GM12878 (cell line): ENCODE measurements around the gene KNTC1. TPM values are rescaled to one million over a fixed set of nuclear protein-coding genes. Genes with fewer than 3 reads are reported as not detected.

ENCODE experiments used
- ATAC-seq: fragments of 200-7000 bp; cut with Tn5 transposase; 3 replicates; pipeline ENCODE4 v1.9.1; 2020; ENCODE audit warnings: mild to moderate bottlenecking, moderate library complexity
- BruUV-seq: library from RNA; stranded (reverse); fragments of 400-500 nt; replicated peaks from 2 replicates; lab custom pipeline; 2021; lab: Mats Ljungman, UMichigan
- CTCF ChIA-PET: fragments of 300-600 bp; sonication (Branson Sonifier 250); formaldehyde crosslinking; extraction: SDS; loops from one replicate; lab custom pipeline; 2021; ENCODE audit warnings: inconsistent platforms; lab: Yijun Ruan, JAX
- POLR2A ChIA-PET: fragments of 350-600 bp; formaldehyde crosslinking; extraction: SDS; loops from one replicate; lab custom pipeline; 2021; ENCODE audit warnings: inconsistent platforms; lab: Charles Lee
- RAD21 ChIA-PET: fragments of 300-600 bp; sonication (Branson Sonifier 250); formaldehyde crosslinking; loops from one replicate; lab custom pipeline; 2023; ENCODE audit warnings: antibody characterized with exemption; ENCODE audit not compliant: unreplicated experiment; lab: Charles Lee
- SMC1A ChIA-PET: fragments of 300-600 bp; sonication (Branson Sonifier 250); formaldehyde crosslinking; loops from one replicate; lab custom pipeline; 2023; ENCODE audit not compliant: unreplicated experiment, uncharacterized antibody; lab: Charles Lee
- DNase-seq: peaks from one replicate; pipeline ENCODE4 v3.0.0-alpha.2; 2011; ENCODE audit warnings: low read depth, low spot score
- FAIRE-seq: peaks from 3 replicates; lab custom pipeline; 2011; peaks lifted over from hg19 to GRCh38; lab: Jason Lieb, UNC
- H2AFZ ChIP-seq: 2 replicates; pipeline ENCODE4 v1.6.0; 2011; ENCODE audit warnings: low read depth, low read length, control low read depth; ENCODE audit not compliant: control insufficient read depth
- H3K27ac ChIP-seq: 2 replicates; pipeline ENCODE4 v1.5.1; 2011; ENCODE audit warnings: control low read depth; ENCODE audit not compliant: control insufficient read depth, insufficient read depth
- H3K27me3 ChIP-seq, 2 experiments: replicated peaks in 1 of 2; 2 replicates each; pipeline versions ENCODE4 v1.6.0 to v1.6.1; 2011; ENCODE audit warnings: low read length in 1 of 2; ENCODE audit not compliant: control insufficient read depth in 2 of 2, insufficient read depth in 2 of 2
- H3K36me3 ChIP-seq, 2 experiments: 2 replicates each; pipeline ENCODE4 v1.5.1; 2011; ENCODE audit warnings: low read length in 1 of 2; ENCODE audit not compliant: control insufficient read depth in 2 of 2, insufficient read depth in 2 of 2
- H3K4me1 ChIP-seq: 2 replicates; pipeline ENCODE4 v1.6.1; 2011; ENCODE audit warnings: mild to moderate bottlenecking, low read length, moderate library complexity, mixed read lengths; ENCODE audit not compliant: control insufficient read depth, insufficient read depth
- H3K4me2 ChIP-seq: 2 replicates; pipeline ENCODE4 v1.6.0; 2011; ENCODE audit warnings: control low read depth; ENCODE audit not compliant: control insufficient read depth, insufficient read depth
- H3K4me3 ChIP-seq: fragments of 200-600 bp; sonication (generic); 2 replicates; pipeline ENCODE4 v1.5.1; 2016
- H3K79me2 ChIP-seq: 2 replicates; pipeline ENCODE4 v1.6.0; 2011; ENCODE audit warnings: low read length; ENCODE audit not compliant: control insufficient read depth, insufficient read depth
- H3K9ac ChIP-seq: 2 replicates; pipeline ENCODE4 v1.8.0; 2011; ENCODE audit warnings: low read length, control low read depth, mixed read lengths; ENCODE audit not compliant: control insufficient read depth, insufficient read depth
- H3K9me3 ChIP-seq: replicated peaks from 3 replicates; pipeline ENCODE4 v1.5.1; 2011; ENCODE audit warnings: mild to moderate bottlenecking, low read length; ENCODE audit not compliant: control insufficient read depth, insufficient read depth
- H4K20me1 ChIP-seq: 2 replicates; pipeline ENCODE4 v1.6.0; 2011; ENCODE audit not compliant: control insufficient read depth, insufficient read depth
- BMI1 ChIP-seq: fragments of 450-650 bp; IDR thresholded peaks from 2 replicates; pipeline ENCODE4 v1.6.1; 2016; ENCODE audit warnings: mild to moderate bottlenecking, moderate library complexity, borderline replicate concordance
- CBFB ChIP-seq: IDR thresholded peaks from 2 replicates; pipeline ENCODE4 v1.6.1; 2016; ENCODE audit warnings: antibody characterized with exemption, low read depth
- FOXM1 ChIP-seq: IDR thresholded peaks from 2 replicates; pipeline ENCODE4 v1.6.1; 2012; ENCODE audit warnings: low read depth, mild to moderate bottlenecking, inconsistent platforms, low read length, moderate library complexity
- GABPA ChIP-seq: IDR thresholded peaks from 2 replicates; pipeline ENCODE4 v1.6.1; 2014; ENCODE audit warnings: antibody characterized with exemption, low read depth, mild to moderate bottlenecking, inconsistent platforms
- NFXL1 ChIP-seq: fragments of 450-650 bp; IDR thresholded peaks from 2 replicates; pipeline ENCODE4 v1.6.1; 2017; ENCODE audit warnings: antibody characterized with exemption, mild to moderate bottlenecking, borderline replicate concordance
- POLR2AphosphoS5 ChIP-seq: IDR thresholded peaks from 2 replicates; pipeline ENCODE4 v1.6.1; 2011; ENCODE audit warnings: mild to moderate bottlenecking, low read length, inconsistent platforms
- RAD21 ChIP-seq: IDR thresholded peaks from 2 replicates; pipeline ENCODE4 v1.6.1; 2011; ENCODE audit warnings: mild to moderate bottlenecking, low read depth, low read length, moderate library complexity; ENCODE audit not compliant: insufficient read depth
- RB1 ChIP-seq: fragments of 450-650 bp; formaldehyde crosslinking; IDR thresholded peaks from 2 replicates; pipeline ENCODE4 v1.6.1; 2017; ENCODE audit warnings: mild to moderate bottlenecking, borderline replicate concordance
- WGBS: methylation state at CpG from one replicate; pipeline ENCODE4 v1.1.6; 2016; ENCODE audit warnings: low lambda C conversion rate; ENCODE audit not compliant: insufficient replicate concordance, insufficient coverage; ENCODE audit errors: missing lambda C conversion rate; 5-methylcytosine and 5-hydroxymethylcytosine counted together
- in situ Hi-C: fragments of 300-500 bp; cut with MboI; formaldehyde crosslinking; loops from 9 replicates; pipeline ENCODE4 v1.14.3; 2018; ENCODE audit warnings: mixed read lengths
- intact Hi-C: fragments of 100-400 bp; cut with micrococcal nuclease; formaldehyde crosslinking; loops from one replicate; pipeline ENCODE4 v1.14.2; 2022; ENCODE audit not compliant: unreplicated experiment
- polyA plus RNA-seq, 11 experiments: library from polyadenylated mRNA; depleted of rRNA in 4 of 11; unstranded in 6 of 11; stranded (reverse) in 5 of 11; fragments of >200 nt; fragmentation: Nextera tagmentation in 4 of 11; fragmentation: Illumina TruSeq in 1 of 11; extraction: Ambion mirVana in 4 of 11; extraction: Trizol in 1 of 11; gene quantifications; 1 replicate in 1 of 11; 2 replicates in 10 of 11; pipeline versions ENCODE4 v1.2.1 to v1.2.3, GENCODE V29; 2011 to 2016; ENCODE audit warnings: inconsistent platforms in 2 of 11, missing spikeins in 2 of 11, low read depth in 1 of 11
- total RNA-seq, 4 experiments: library from RNA; depleted of rRNA in 3 of 4; stranded (reverse); fragments of >200 nt in 3 of 4; fragmentation: Illumina TruSeq in 1 of 4; extraction: Trizol in 1 of 4; gene quantifications; 2 replicates each; pipeline versions ENCODE4 v1.2.1 to v1.2.3, GENCODE V29; 2013 to 2021
- TF ChIP-seq, protein P1 (sequence below): fragments of 450-650 bp; IDR thresholded peaks from 2 replicates; pipeline ENCODE4 v1.6.1; 2018; ENCODE audit warnings: mild to moderate bottlenecking, low read depth, moderate library complexity; ENCODE audit not compliant: partially characterized antibody
- TF ChIP-seq, protein P2 (sequence below): fragments of 450-650 bp; IDR thresholded peaks from 2 replicates; pipeline ENCODE4 v1.6.1; 2016; ENCODE audit warnings: mild to moderate bottlenecking

Gene KNTC1
- total and polyA plus RNA-seq, 10 of the 15 experiments (the other 5 are each of a cell fraction or from before 2014, with no cell fraction given): 37.2 to 118 (median 76.3) TPM

DNA sequence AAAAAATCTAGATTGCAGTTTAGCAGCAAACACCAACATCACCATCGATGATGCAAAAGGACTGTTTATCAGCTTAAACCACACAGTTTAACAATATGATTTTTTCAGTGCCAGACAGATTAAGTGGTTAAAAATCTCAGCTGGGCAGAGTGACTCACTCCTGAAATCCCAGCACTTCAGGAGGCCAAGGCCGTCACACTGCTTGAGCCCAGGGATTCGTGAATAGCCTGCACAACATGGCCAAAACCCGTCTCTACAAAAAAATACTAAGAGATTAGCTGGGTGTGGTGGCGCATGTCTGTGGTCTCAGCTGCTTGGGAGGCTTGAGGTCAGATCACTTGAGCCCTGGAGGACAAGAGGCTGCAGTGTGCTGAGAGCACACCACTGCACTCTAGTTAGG lies 9.2 kb upstream of the KNTC1 start:
- no peaks in the 10 kb centered on the region for H3K27me3 ChIP-seq
- intact Hi-C loops: no loop called here
- DNase-seq (no peak), ATAC-seq (peak; percentile 20; the same call in 1 of the 3 replicates), FAIRE-seq (no peak)
- 82% methylated on average over 5 of the region's 5 CpGs for WGBS
- H3K4me3 ChIP-seq: no peak overlapping the region
- ChIA-PET POLR2A (interaction anchor here (0.6 to 1.8 kb wide), 2 partner anchors 17 to 20 kb away, joined by 3 to 7 read pairs; partner anchors contain the start of gene ZCCHC8), RAD21 (no interaction called here), SMC1A (no interaction called here), CTCF (interaction anchor here (1.3 kb wide), 2 partner anchors 18 to 119 kb away, joined by 3 read pairs; partner anchors contain the start of gene ZCCHC8)
- peaks cover 61% of the 10 kb centered on the region for H3K79me2 ChIP-seq
- in situ Hi-C loops: no loop called here
- H3K27ac ChIP-seq: no peak overlapping the region
- H4K20me1 ChIP-seq: 0 out of 2 replicates have a peak, but pooled peaks cover 4% of the 10 kb centered on the region
- peaks cover 9% of the 10 kb centered on the region for H3K4me1 ChIP-seq
- H3K9me3 ChIP-seq: no peaks in the 10 kb centered on the region
- H3K36me3 ChIP-seq: peaks cover 12 to 77% of the 10 kb centered on the region in 2 experiments
- BruUV-seq: no TSS peak
- no peak overlapping the region for H3K4me2 ChIP-seq
- TF ChIP-seq GABPA (no peak), RAD21 (no peak), FOXM1 (no peak), POLR2AphosphoS5 (peak; percentile 46; the same call in 1 of the 2 replicates), NFXL1 (no peak)
- no peak overlapping the region for H3K9ac ChIP-seq
- no peak overlapping the region for H2AFZ ChIP-seq

DNA sequence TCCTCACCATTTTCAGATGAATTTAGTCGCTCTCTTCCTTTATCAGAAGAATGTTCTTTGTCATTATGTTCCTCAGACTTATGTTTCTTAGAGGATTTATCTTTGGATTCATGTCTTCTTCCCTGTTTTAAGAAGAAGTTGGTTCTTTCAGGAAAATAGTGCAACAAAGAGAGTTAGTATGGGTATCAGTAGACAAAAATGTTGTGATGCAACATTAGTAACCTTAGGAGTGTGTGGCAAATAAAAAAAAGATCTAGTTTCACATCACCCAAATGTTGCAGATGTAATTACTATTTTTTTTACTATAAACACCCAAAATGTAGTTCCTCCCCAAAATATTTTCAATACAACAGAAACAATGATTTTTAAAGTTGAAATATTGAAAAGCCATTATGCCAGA lies 8.1 kb upstream of the KNTC1 start:
- SMC1A ChIA-PET: interaction anchor here (1.0 to 2.2 kb wide), 6 partner anchors 8 to 120 kb away, joined by 3 to 10 read pairs (median 5); partner anchors contain the start of gene ZCCHC8
- Histone ChIP-seq H3K4me3 (no peak overlapping the region), H3K27ac (no peak overlapping the region), H3K27me3 (no peaks in the 10 kb centered on the region), H3K9ac (no peak overlapping the region), H3K4me1 (peaks cover 13% of the 10 kb centered on the region), H3K36me3 (peaks cover 9 to 73% of the 10 kb centered on the region in 2 experiments), H2AFZ (no peak overlapping the region), H3K4me2 (0 out of 2 replicates have a peak overlapping the region, but pooled peaks have one; percentile 14), H3K79me2 (peaks cover 69% of the 10 kb centered on the region), H4K20me1 (0 out of 2 replicates have a peak, but pooled peaks cover 4% of the 10 kb centered on the region), H3K9me3 (no peaks in the 10 kb centered on the region)
- 100% methylated on average over 1 of the region's 1 CpG for WGBS
- POLR2A ChIA-PET: interaction anchor here (0.9 to 2.3 kb wide), 4 partner anchors 8 to 18 kb away, joined by 3 to 10 read pairs (median 6); partner anchors contain the start of gene ZCCHC8
- intact Hi-C loops: no loop called here
- no peak for FAIRE-seq
- ATAC-seq: no peak
- DNase-seq: no peak
- BruUV-seq: no TSS peak
- TF ChIP-seq BMI1: no peak
- TF ChIP-seq, protein P1, sequence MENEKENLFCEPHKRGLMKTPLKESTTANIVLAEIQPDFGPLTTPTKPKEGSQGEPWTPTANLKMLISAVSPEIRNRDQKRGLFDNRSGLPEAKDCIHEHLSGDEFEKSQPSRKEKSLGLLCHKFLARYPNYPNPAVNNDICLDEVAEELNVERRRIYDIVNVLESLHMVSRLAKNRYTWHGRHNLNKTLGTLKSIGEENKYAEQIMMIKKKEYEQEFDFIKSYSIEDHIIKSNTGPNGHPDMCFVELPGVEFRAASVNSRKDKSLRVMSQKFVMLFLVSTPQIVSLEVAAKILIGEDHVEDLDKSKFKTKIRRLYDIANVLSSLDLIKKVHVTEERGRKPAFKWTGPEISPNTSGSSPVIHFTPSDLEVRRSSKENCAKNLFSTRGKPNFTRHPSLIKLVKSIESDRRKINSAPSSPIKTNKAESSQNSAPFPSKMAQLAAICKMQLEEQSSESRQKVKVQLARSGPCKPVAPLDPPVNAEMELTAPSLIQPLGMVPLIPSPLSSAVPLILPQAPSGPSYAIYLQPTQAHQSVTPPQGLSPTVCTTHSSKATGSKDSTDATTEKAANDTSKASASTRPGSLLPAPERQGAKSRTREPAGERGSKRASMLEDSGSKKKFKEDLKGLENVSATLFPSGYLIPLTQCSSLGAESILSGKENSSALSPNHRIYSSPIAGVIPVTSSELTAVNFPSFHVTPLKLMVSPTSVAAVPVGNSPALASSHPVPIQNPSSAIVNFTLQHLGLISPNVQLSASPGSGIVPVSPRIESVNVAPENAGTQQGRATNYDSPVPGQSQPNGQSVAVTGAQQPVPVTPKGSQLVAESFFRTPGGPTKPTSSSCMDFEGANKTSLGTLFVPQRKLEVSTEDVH: no peak
- TF ChIP-seq CBFB: no peak
- no peak for TF ChIP-seq RB1
- TF ChIP-seq, protein P2, sequence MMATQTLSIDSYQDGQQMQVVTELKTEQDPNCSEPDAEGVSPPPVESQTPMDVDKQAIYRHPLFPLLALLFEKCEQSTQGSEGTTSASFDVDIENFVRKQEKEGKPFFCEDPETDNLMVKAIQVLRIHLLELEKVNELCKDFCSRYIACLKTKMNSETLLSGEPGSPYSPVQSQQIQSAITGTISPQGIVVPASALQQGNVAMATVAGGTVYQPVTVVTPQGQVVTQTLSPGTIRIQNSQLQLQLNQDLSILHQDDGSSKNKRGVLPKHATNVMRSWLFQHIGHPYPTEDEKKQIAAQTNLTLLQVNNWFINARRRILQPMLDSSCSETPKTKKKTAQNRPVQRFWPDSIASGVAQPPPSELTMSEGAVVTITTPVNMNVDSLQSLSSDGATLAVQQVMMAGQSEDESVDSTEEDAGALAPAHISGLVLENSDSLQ: no peak
- TF ChIP-seq, all 136 proteins: peak for 0
- CTCF ChIA-PET: no interaction called here
- RAD21 ChIA-PET: no interaction called here
- in situ Hi-C loops: no loop called here
